ENCODE results near the gene FPR1. TPM values are rescaled to one million over a fixed set of nuclear protein-coding genes. Genes with fewer than 3 reads are reported as not detected.

The FPR1 gene
- total and polyA plus RNA-seq, 2 of the 8 experiments (the other 6 are each of a cell fraction or from before 2014, with no cell fraction given) = 0.11 TPM; not detected in 1

GRCh38 chr19:51699170-51699569, 52.5 kb downstream of the FPR1 start:
- Histone ChIP-seq H3K79me1 (ENCODE audit: low read depth, low read length) (peaks cover 2% of the 10 kb centered on the region; the same call in 1 of the 2 replicates), H3K79me2 (ENCODE audit: control insufficient read depth in 1 of 2, insufficient read depth in 2 of 2, low read length in 2 of 2) (no peaks in the 10 kb centered on the region), H4K20me1 (replicated peaks in 1 of 2; ENCODE audit: control insufficient read depth in 1 of 2, insufficient read depth in 2 of 2, low read length in 2 of 2) (peaks cover 0 to 7% of the 10 kb centered on the region in 2 experiments), H3K4ac (replicated peaks; ENCODE audit: insufficient read length, low read depth, low read length) (no peak overlapping the region), H2BK20ac (ENCODE audit: low read length) (no peak overlapping the region), H3K36me3 (ENCODE audit: control insufficient read depth in 2 of 4, insufficient read depth in 4 of 4, low read length in 3 of 4) (0 out of 8 replicates have a peak, but pooled peaks cover 0 to 4% (median 0%) of the 10 kb centered on the region in 4 experiments), H2BK120ac (replicated peaks; ENCODE audit: low read depth, low read length) (no peak overlapping the region), H2BK12ac (ENCODE audit: low read depth, low read length) (no peak overlapping the region), H2AK5ac (ENCODE audit: low read depth, low read length) (no peak overlapping the region), H3K9me3 (ENCODE audit: insufficient read depth in 2 of 2, low read depth in 1 of 2, low read length in 1 of 2) (no peaks in the 10 kb centered on the region), H3K27me3 (replicated peaks in 1 of 4; ENCODE audit: control insufficient read depth in 3 of 4, extremely low read depth in 1 of 4, insufficient read depth in 3 of 4, low read length in 3 of 4) (no peaks in the 10 kb centered on the region), H3K4me3 (ENCODE audit: extremely low read depth in 1 of 4, insufficient read depth in 2 of 4, low read depth in 3 of 4, low read length in 4 of 4) (no peak overlapping the region), H3K27ac (ENCODE audit: low read depth, low read length) (no peak overlapping the region), H3K9ac (replicated peaks in 1 of 4; ENCODE audit: extremely low read depth in 1 of 4, low read depth in 3 of 4, low read length in 3 of 4) (no peak overlapping the region), H3K4me2 (ENCODE audit: insufficient read depth in 1 of 2, low read depth in 2 of 2, low read length in 2 of 2) (no peak overlapping the region), H3K4me1 (replicated peaks in 1 of 4; ENCODE audit: control insufficient read depth in 3 of 4, insufficient read depth in 4 of 4, low read length in 3 of 4) (peaks cover 0 to 11% (median 5%) of the 10 kb centered on the region in 4 experiments; a peak in 6 of 7 replicates), H3K23me2 (ENCODE audit: low read depth, low read length) (peaks cover 16% of the 10 kb centered on the region), H4K5ac (ENCODE audit: insufficient read length, low read depth, low read length) (no peak overlapping the region), H4K8ac (ENCODE audit: extremely low read depth, insufficient read depth, low read length) (no peak overlapping the region), H2AFZ (ENCODE audit: low read length) (no peak overlapping the region), H4K91ac (replicated peaks; ENCODE audit: insufficient read length, low read length) (no peak overlapping the region), H3K14ac (ENCODE audit: insufficient read length) (no peak overlapping the region), H3K56ac (replicated peaks; ENCODE audit: insufficient read length, low read depth, low read length) (no peak overlapping the region), H3K23ac (ENCODE audit: insufficient read length) (no peak overlapping the region), H2BK5ac (ENCODE audit: low read depth, low read length) (no peak overlapping the region), H3K18ac (ENCODE audit: extremely low read depth, low read length) (no peak overlapping the region), H2BK15ac (ENCODE audit: low read length) (no peak overlapping the region)
- CTCF ChIA-PET (ENCODE audit: partially characterized antibody) = interaction anchor here (1.1 kb wide), 1 partner anchor 79 kb away, joined by 6 read pairs; no protein-coding TSS in a partner anchor
- DNase-seq (ENCODE audit: low read depth in 1 of 2, low spot score in 2 of 2) (no peak), FAIRE-seq (no peak)
- POLR2A ChIA-PET (ENCODE audit: partially characterized antibody) = interaction anchor here (1.0 to 2.4 kb wide), 2 partner anchors 10 to 156 kb away, joined by 3 to 8 read pairs; no protein-coding TSS in a partner anchor
- 91% methylated on average over 5 of the region's 5 CpGs; no CpG with 5 or more reads in 1 of the 2 experiments for WGBS, 2 experiments (ENCODE audit: extremely low coverage in 1 of 2, insufficient coverage in 1 of 2, insufficient read length in 1 of 2, insufficient replicate concordance in 2 of 2, low coverage in 1 of 2, low lambda C conversion rate in 2 of 2, missing lambda C conversion rate in 1 of 2)
- TF ChIP-seq RAD21 (IDR thresholded peaks at IDR 0.05 in 1 of 2, conservative IDR thresholded peaks at IDR 0.05 in 1 of 2; ENCODE audit: low read depth in 2 of 2, low read length in 2 of 2) = no peak
- no peak for TF ChIP-seq CBX8 (IDR thresholded peaks at IDR 0.05; ENCODE audit: borderline replicate concordance, low read depth, low read length)
- TF ChIP-seq CTCF (IDR thresholded peaks at IDR 0.05; ENCODE audit: control extremely low read depth in 1 of 3, insufficient read depth in 1 of 3, low read depth in 1 of 3, low read length in 3 of 3) = no peak
- TF ChIP-seq BACH1 (IDR thresholded peaks at IDR 0.05; ENCODE audit: low read length) = no peak
- no peak for TF ChIP-seq RBBP5 (IDR thresholded peaks at IDR 0.05; ENCODE audit: borderline replicate concordance, low read depth, low read length)
- no peak for TF ChIP-seq EZH2 (IDR thresholded peaks at IDR 0.05; ENCODE audit: low read depth, low read length, severe bottlenecking)
- TF ChIP-seq BRCA1 (IDR thresholded peaks at IDR 0.05; ENCODE audit: low read depth, low read length) = no peak
- no peak for TF ChIP-seq USF2 (IDR thresholded peaks at IDR 0.05; ENCODE audit: low read length)
- TF ChIP-seq SIX5 (IDR thresholded peaks at IDR 0.05; ENCODE audit: low read depth, low read length) = no peak
